DND-41 (cell line): ENCODE results near the gene MMAB.

Experiments
- ATAC-seq: fragments of 200-7000 bp; cut with Tn5 transposase; 3 replicates; pipeline ENCODE4 v1.9.1; 2021; ENCODE audit warnings: low read depth; ENCODE audit not compliant: insufficient read depth
- DNase-seq: peaks from one replicate; pipeline ENCODE4 v3.0.0-alpha.2; 2020
- H2AFZ ChIP-seq: 2 replicates; pipeline ENCODE4 v1.6.0; 2012; ENCODE audit warnings: low read depth, low read length
- H3K27ac ChIP-seq: 2 replicates; pipeline ENCODE4 v1.5.1; 2012; ENCODE audit warnings: low read length, inconsistent platforms
- H3K27me3 ChIP-seq: fragments of 200-600 bp; sonication (generic); 2 replicates; pipeline ENCODE4 v1.6.0; 2012; ENCODE audit warnings: low read length, mild to moderate bottlenecking, inconsistent platforms; ENCODE audit not compliant: insufficient read depth, poor library complexity
- H3K36me3 ChIP-seq: 2 replicates; pipeline ENCODE4 v1.5.1; 2012; ENCODE audit warnings: low read length, inconsistent platforms; ENCODE audit not compliant: insufficient read depth
- H3K4me1 ChIP-seq: 2 replicates; pipeline ENCODE4 v1.5.1; 2012; ENCODE audit warnings: mild to moderate bottlenecking, low read length; ENCODE audit not compliant: insufficient read depth
- H3K4me2 ChIP-seq: 2 replicates; pipeline ENCODE4 v1.6.0; 2012; ENCODE audit warnings: mild to moderate bottlenecking, moderate library complexity, low read length, inconsistent platforms; ENCODE audit not compliant: insufficient read depth
- H3K4me3 ChIP-seq, 2 experiments: fragments of 200-600 bp in 1 of 2; shearing (Covaris generic) in 1 of 2; 2 replicates each; pipeline ENCODE4 v1.5.1; 2012 to 2016; ENCODE audit warnings: inconsistent platforms in 2 of 2, low read length in 2 of 2, mild to moderate bottlenecking in 2 of 2, low read depth in 1 of 2, moderate library complexity in 1 of 2
- H3K79me2 ChIP-seq: 2 replicates; pipeline ENCODE4 v1.6.0; 2012; ENCODE audit warnings: low read length, inconsistent platforms; ENCODE audit not compliant: insufficient read depth
- H3K9ac ChIP-seq: 2 replicates; pipeline ENCODE4 v1.6.0; 2012; ENCODE audit warnings: low read depth, mild to moderate bottlenecking, inconsistent platforms, low read length, moderate library complexity
- H3K9me3 ChIP-seq: 2 replicates; pipeline ENCODE4 v1.5.1; 2012; ENCODE audit warnings: low read length, moderate library complexity, mild to moderate bottlenecking, inconsistent platforms; ENCODE audit not compliant: insufficient read depth, severe bottlenecking
- H4K20me1 ChIP-seq: 2 replicates; pipeline ENCODE4 v1.6.0; 2012; ENCODE audit warnings: low read length; ENCODE audit not compliant: insufficient read depth
- CTCF ChIP-seq: IDR thresholded peaks from 2 replicates; pipeline ENCODE4 v1.5.1; 2012; ENCODE audit warnings: borderline replicate concordance, low read length, moderate library complexity, mild to moderate bottlenecking; ENCODE audit not compliant: poor library complexity, severe bottlenecking; ENCODE audit errors: extremely low read depth
- EZH2 ChIP-seq: IDR thresholded peaks from 3 replicates; pipeline ENCODE4 v1.6.1; 2012; ENCODE audit warnings: borderline replicate concordance, low read depth, mild to moderate bottlenecking, moderate library complexity, low read length, inconsistent platforms; ENCODE audit not compliant: severe bottlenecking

The MMAB gene

GRCh38 chr12:109534456-109534855 is 38.8 kb downstream of the MMAB start:
- Histone ChIP-seq H3K4me3 (no peak overlapping the region), H3K36me3 (peaks cover 23% of the 10 kb centered on the region; the same call in 1 of the 2 replicates), H3K4me2 (no peak overlapping the region), H3K79me2 (no peaks in the 10 kb centered on the region), H3K4me1 (no peaks in the 10 kb centered on the region), H3K27ac (no peak overlapping the region), H4K20me1 (no peaks in the 10 kb centered on the region), H2AFZ (no peak overlapping the region), H3K27me3 (no peaks in the 10 kb centered on the region), H3K9me3 (no peaks in the 10 kb centered on the region), H3K9ac (no peak overlapping the region)
- DNase-seq (no peak), ATAC-seq (no peak)
- TF ChIP-seq CTCF = no peak
- no peak for TF ChIP-seq EZH2

GRCh38 chr12:109533487-109533740 is 39.9 kb downstream of the MMAB start:
- Histone ChIP-seq H3K4me3 (no peak overlapping the region), H3K36me3 (peaks cover 24% of the 10 kb centered on the region; the same call in 1 of the 2 replicates), H4K20me1 (no peaks in the 10 kb centered on the region), H3K4me1 (no peaks in the 10 kb centered on the region), H3K9ac (no peak overlapping the region), H3K27me3 (no peaks in the 10 kb centered on the region), H3K27ac (no peak overlapping the region), H3K79me2 (no peaks in the 10 kb centered on the region), H3K9me3 (no peaks in the 10 kb centered on the region), H2AFZ (no peak overlapping the region), H3K4me2 (no peak overlapping the region)
- DNase-seq (no peak), ATAC-seq (no peak)
- TF ChIP-seq CTCF (no peak), EZH2 (no peak)

GRCh38 chr12:109532721-109533486 is 40.4 kb downstream of the MMAB start:
- Histone ChIP-seq H2AFZ (no peak overlapping the region), H3K4me2 (no peak overlapping the region), H3K27ac (no peak overlapping the region), H4K20me1 (no peaks in the 10 kb centered on the region), H3K9ac (no peak overlapping the region), H3K36me3 (peaks cover 26% of the 10 kb centered on the region; the same call in 1 of the 2 replicates), H3K4me1 (no peaks in the 10 kb centered on the region), H3K79me2 (no peaks in the 10 kb centered on the region), H3K4me3 (no peak overlapping the region), H3K27me3 (no peaks in the 10 kb centered on the region), H3K9me3 (no peaks in the 10 kb centered on the region)
- DNase-seq (no peak), ATAC-seq (no peak)
- no peak for TF ChIP-seq CTCF
- no peak for TF ChIP-seq EZH2
